IMR-90 (cell line): ENCODE results near the gene RNASET2.

Experiments used
- CEBPB ChIP-seq: IDR thresholded peaks from 2 replicates; pipeline ENCODE4 v1.6.1; 2012; ENCODE audit warnings: low read depth, low read length, improper control_type of control experiment
- CHD1 ChIP-seq: IDR thresholded peaks from 2 replicates; pipeline ENCODE4 v1.6.1; 2012; ENCODE audit warnings: low read depth, low read length, improper control_type of control experiment
- CTCF ChIP-seq: conservative IDR thresholded peaks from 2 replicates; pipeline ENCODE4 v1.5.1; 2012; ENCODE audit warnings: mild to moderate bottlenecking, low read depth, low read length, improper control_type of control experiment
- ELK1 ChIP-seq: fragments of 150-350 bp; IDR thresholded peaks from 2 replicates; pipeline ENCODE4 v1.6.1; 2016; ENCODE audit warnings: low read depth, mild to moderate bottlenecking, low read length, moderate library complexity, borderline replicate concordance
- FOS ChIP-seq: fragments of 150-350 bp; IDR thresholded peaks from 2 replicates; pipeline ENCODE4 v1.6.1; 2016; ENCODE audit warnings: low read depth, low read length
- MAFK ChIP-seq: IDR thresholded peaks from 2 replicates; pipeline ENCODE4 v1.6.1; 2012; ENCODE audit warnings: low read depth, low read length, improper control_type of control experiment
- MAZ ChIP-seq: IDR thresholded peaks from 2 replicates; pipeline ENCODE4 v1.6.1; 2012; ENCODE audit warnings: low read depth, mild to moderate bottlenecking, low read length, improper control_type of control experiment, moderate library complexity, borderline replicate concordance
- NFE2L2 ChIP-seq: fragments of 150-350 bp; IDR thresholded peaks from 2 replicates; pipeline ENCODE4 v1.6.1; 2016; ENCODE audit warnings: low read depth, mild to moderate bottlenecking, low read length
- POLR2A ChIP-seq: IDR thresholded peaks from 2 replicates; pipeline ENCODE4 v1.6.1; 2012; ENCODE audit warnings: mild to moderate bottlenecking, low read depth, low read length
- RAD21 ChIP-seq: IDR thresholded peaks from 2 replicates; pipeline ENCODE4 v1.6.1; 2012; ENCODE audit warnings: low read length, improper control_type of control experiment
- RCOR1 ChIP-seq: IDR thresholded peaks from 2 replicates; pipeline ENCODE4 v1.6.1; 2012; ENCODE audit warnings: mild to moderate bottlenecking, low read length, improper control_type of control experiment; ENCODE audit not compliant: insufficient replicate concordance
- RFX5 ChIP-seq: IDR thresholded peaks from 2 replicates; pipeline ENCODE4 v1.8.0; 2012; ENCODE audit warnings: low read depth, mild to moderate bottlenecking, low read length, moderate library complexity
- SMC3 ChIP-seq: fragments of 150-350 bp; IDR thresholded peaks from 2 replicates; pipeline ENCODE4 v1.6.1; 2016; ENCODE audit warnings: low read depth, mild to moderate bottlenecking, antibody characterized with exemption, low read length, moderate library complexity
- USF2 ChIP-seq: fragments of 150-350 bp; IDR thresholded peaks from 2 replicates; pipeline ENCODE4 v1.6.1; 2017; ENCODE audit warnings: mild to moderate bottlenecking, antibody characterized with exemption, low read length, low read depth

- no peak for TF ChIP-seq CTCF
- no peak for TF ChIP-seq MAZ
- TF ChIP-seq POLR2A: no peak
- no peak for TF ChIP-seq SMC3
- no peak for TF ChIP-seq RFX5
- TF ChIP-seq USF2: no peak
- TF ChIP-seq FOS: no peak
- no peak for TF ChIP-seq RAD21
- no peak for TF ChIP-seq RCOR1
- TF ChIP-seq NFE2L2: no peak
- no peak for TF ChIP-seq ELK1
- TF ChIP-seq MAFK: no peak
- TF ChIP-seq CEBPB: no peak
- no peak for TF ChIP-seq CHD1
Measured at GRCh38 chr6:166931426-166931970, 24.9 kb downstream of the RNASET2 start.
